OCI-LY3 (cell line): ENCODE results near the gene RAP1B.

Experiments used
- H2AFZ ChIP-seq: fragments of 200-600, 300-600 bp; shearing (Covaris generic); 2 replicates; pipeline ENCODE4 v1.6.0; 2014; ENCODE audit warnings: antibody characterized with exemption, low read depth, low read length
- H3K27ac ChIP-seq: fragments of 200-600, 300-600 bp; sonication (generic); 2 replicates; pipeline ENCODE4 v1.5.1; 2014; ENCODE audit warnings: mild to moderate bottlenecking, low read length, moderate library complexity, mixed read lengths
- H3K27me3 ChIP-seq: fragments of 200-600, 300-600 bp; sonication (generic); 2 replicates; pipeline ENCODE4 v1.6.1; 2014; ENCODE audit warnings: low read depth, low read length, mixed read lengths
- H3K36me3 ChIP-seq: fragments of 200-600, 300-600 bp; sonication (generic); replicated peaks from 2 replicates; pipeline ENCODE3; 2014; ENCODE audit warnings: low read depth, low read length, mixed read lengths
- H3K4me1 ChIP-seq: fragments of 300-600, 200-600 bp; sonication (generic); 2 replicates; pipeline ENCODE4 v1.6.1; 2014; ENCODE audit warnings: low read length, mixed read lengths
- H3K4me2 ChIP-seq: fragments of 200-600, 300-600 bp; sonication (generic); 2 replicates; pipeline ENCODE4 v1.6.1; 2014; ENCODE audit warnings: low read length, mixed read lengths
- H3K4me3 ChIP-seq: fragments of 300-600, 200-600 bp; sonication (generic); 2 replicates; pipeline ENCODE4 v1.5.1; 2014; ENCODE audit warnings: antibody characterized with exemption, mild to moderate bottlenecking, low read length, moderate library complexity
- H3K79me2 ChIP-seq: fragments of 300-600, 200-600 bp; shearing (Covaris generic); 2 replicates; pipeline ENCODE4 v1.6.1; 2014; ENCODE audit warnings: mild to moderate bottlenecking, low read length, mixed read lengths
- H3K9ac ChIP-seq: fragments of 300-600, 200-600 bp; shearing (Covaris generic); 2 replicates; pipeline ENCODE4 v1.6.0; 2014; ENCODE audit warnings: mild to moderate bottlenecking, low read length, moderate library complexity
- H3K9me3 ChIP-seq: fragments of 200-600, 300-600 bp; shearing (Covaris generic); 2 replicates; pipeline ENCODE4 v1.6.1; 2014; ENCODE audit warnings: low read length, mixed read lengths; ENCODE audit not compliant: insufficient read depth
- H4K20me1 ChIP-seq: fragments of 200-600, 300-600 bp; sonication (generic); 2 replicates; pipeline ENCODE4 v1.6.1; 2016; ENCODE audit warnings: low read length, mixed read lengths; ENCODE audit not compliant: insufficient read depth
- CTCF ChIP-seq: fragments of 200-600, 300-600 bp; sonication (generic); IDR thresholded peaks from 2 replicates; pipeline ENCODE4 v1.5.1; 2014; ENCODE audit warnings: antibody characterized with exemption, low read length, low read depth
- EZH2phosphoT487 ChIP-seq: fragments of 200-600 bp; shearing (Covaris generic); IDR thresholded peaks from 2 replicates; pipeline ENCODE4 v1.6.1; 2018; ENCODE audit warnings: antibody characterized with exemption, mixed run types, low read depth

RAP1B gene

DNA sequence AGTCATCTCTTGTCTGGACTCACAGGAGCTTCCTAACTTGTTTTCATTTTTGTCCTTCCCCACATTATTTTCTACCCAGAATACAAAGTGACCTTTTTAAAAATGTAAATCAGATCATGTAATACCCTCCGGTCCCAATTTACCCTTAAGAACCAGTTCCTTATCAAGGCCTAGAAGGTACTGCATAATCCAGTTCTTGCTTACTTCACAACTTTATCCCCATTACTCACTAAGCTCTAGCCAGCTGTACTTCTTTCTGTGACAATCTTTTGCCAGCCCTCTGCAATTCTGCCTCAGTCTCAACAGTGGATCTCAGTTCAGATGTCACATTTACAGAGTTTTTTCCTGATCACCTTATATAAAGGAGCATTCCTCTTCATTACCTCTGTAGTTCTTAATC, 11.6 kb downstream of the RAP1B start:
- H2AFZ ChIP-seq, result no peak overlapping the region
- H3K9me3 ChIP-seq, result no peaks in the 10 kb centered on the region
- H3K4me1 ChIP-seq, result peaks cover 21% of the 10 kb centered on the region
- H3K9ac ChIP-seq, result no peak overlapping the region
- H4K20me1 ChIP-seq, result peaks cover 98% of the 10 kb centered on the region
- no peak overlapping the region for H3K4me3 ChIP-seq
- H3K27me3 ChIP-seq, result no peaks in the 10 kb centered on the region
- H3K79me2 ChIP-seq, result peaks cover 100% of the 10 kb centered on the region
- TF ChIP-seq EZH2phosphoT487 (no peak), CTCF (no peak)
- peak overlapping the region; percentile 38; the same call in 1 of the 2 replicates for H3K4me2 ChIP-seq
- H3K27ac ChIP-seq, result no peak overlapping the region
- H3K36me3 ChIP-seq, result peaks cover 32% of the 10 kb centered on the region

DNA sequence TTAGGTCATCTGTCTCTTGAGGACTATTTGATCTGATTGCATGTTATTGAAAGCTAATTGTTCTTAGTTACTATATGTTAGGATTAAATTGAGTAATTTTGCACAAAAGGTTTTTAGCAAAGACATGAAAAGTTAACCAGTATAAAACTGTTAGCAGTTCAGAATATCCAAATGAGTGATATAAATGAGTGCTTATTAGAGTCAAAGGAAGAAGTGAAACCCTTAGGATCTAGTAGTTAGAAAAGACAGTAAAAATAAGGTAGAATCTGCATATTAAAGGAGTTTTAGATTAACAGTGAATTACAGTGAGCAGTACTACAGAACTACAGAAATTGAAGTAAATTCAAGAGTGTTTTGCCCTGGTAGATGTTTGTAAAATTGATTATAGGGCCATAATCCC, 12.4 kb downstream of the RAP1B start:
- Histone ChIP-seq H3K27ac (no peak overlapping the region), H3K9ac (no peak overlapping the region), H4K20me1 (peaks cover 98% of the 10 kb centered on the region), H3K36me3 (peaks cover 40% of the 10 kb centered on the region), H3K4me2 (peak overlapping the region; percentile 38), H2AFZ (no peak overlapping the region), H3K9me3 (no peaks in the 10 kb centered on the region), H3K4me3 (peak overlapping the region; percentile 9; the same call in 1 of the 2 replicates), H3K79me2 (peaks cover 100% of the 10 kb centered on the region), H3K4me1 (peaks cover 21% of the 10 kb centered on the region), H3K27me3 (no peaks in the 10 kb centered on the region)
- TF ChIP-seq CTCF (no peak), EZH2phosphoT487 (no peak)

GRCh38 chr12:68623984-68624383, 13.3 kb downstream of the RAP1B start:
- H3K27ac ChIP-seq, result no peak overlapping the region
- H4K20me1 ChIP-seq, result peaks cover 98% of the 10 kb centered on the region
- peaks cover 99% of the 10 kb centered on the region for H3K79me2 ChIP-seq
- H2AFZ ChIP-seq, result no peak overlapping the region
- no peak overlapping the region for H3K4me3 ChIP-seq
- peaks cover 42% of the 10 kb centered on the region for H3K36me3 ChIP-seq
- no peaks in the 10 kb centered on the region for H3K27me3 ChIP-seq
- H3K4me2 ChIP-seq, result no peak overlapping the region
- no peak overlapping the region for H3K9ac ChIP-seq
- H3K9me3 ChIP-seq, result no peaks in the 10 kb centered on the region
- H3K4me1 ChIP-seq, result peaks cover 21% of the 10 kb centered on the region
- TF ChIP-seq CTCF (no peak), EZH2phosphoT487 (no peak)

DNA sequence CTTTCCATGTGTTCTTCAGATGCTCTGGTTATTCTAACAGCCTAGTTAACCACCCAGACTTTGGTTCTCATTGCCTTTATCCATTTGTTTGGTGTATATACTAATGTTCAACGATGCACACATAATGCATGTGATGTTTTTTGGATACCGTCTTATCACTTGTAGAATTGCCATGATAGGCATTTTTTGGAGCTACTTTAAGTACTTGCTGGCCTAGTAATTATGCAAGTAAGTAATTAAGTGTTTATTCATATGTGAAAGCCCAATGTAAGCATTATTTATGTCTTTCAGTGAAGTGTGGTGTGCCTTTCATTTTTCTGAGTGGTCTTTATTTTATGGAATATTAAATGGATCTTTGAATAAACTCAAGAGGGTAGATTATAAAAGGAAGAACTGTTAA, 14.2 kb downstream of the RAP1B start:
- H3K9me3 ChIP-seq, result no peaks in the 10 kb centered on the region
- H3K9ac ChIP-seq, result no peak overlapping the region
- no peak overlapping the region for H2AFZ ChIP-seq
- TF ChIP-seq CTCF (no peak), EZH2phosphoT487 (no peak)
- H3K4me1 ChIP-seq, result peaks cover 21% of the 10 kb centered on the region
- H3K4me2 ChIP-seq, result no peak overlapping the region
- peaks cover 98% of the 10 kb centered on the region for H3K79me2 ChIP-seq
- H4K20me1 ChIP-seq, result peaks cover 98% of the 10 kb centered on the region
- no peaks in the 10 kb centered on the region for H3K27me3 ChIP-seq
- no peak overlapping the region for H3K4me3 ChIP-seq
- H3K36me3 ChIP-seq, result peaks cover 42% of the 10 kb centered on the region
- H3K27ac ChIP-seq, result no peak overlapping the region
